GM03348 (cell line): ENCODE data around the gene PPCDC.

Source experiments
- DNase-seq: peaks from one replicate; pipeline ENCODE4 v3.0.0; 2012; ENCODE audit warnings: low spot score

PPCDC gene

GRCh38 chr15:75023181-75023871 lies at the start of gene PPCDC:
PPCDC (plus strand) TSS chr15:75023590; CDS start chr15:75028319, 4,729 bp downstream.
- peak; percentile 98 for DNase-seq

- no peak for DNase-seq
Observed at GRCh38 chr15:74976159-74976558, 47.2 kb upstream of the PPCDC start.

- no peak for DNase-seq
Observed at GRCh38 chr15:74977599-74977998, 45.8 kb upstream of the PPCDC start.

GRCh38 chr15:74978077-74978476 lies 45.3 kb upstream of the PPCDC start:
- DNase-seq, result no peak

- peak; percentile 20 for DNase-seq
Observed at GRCh38 chr15:74978503-74978902, 44.9 kb upstream of the PPCDC start.

GRCh38 chr15:74982183-74982582 lies 41.2 kb upstream of the PPCDC start:
- DNase-seq, result no peak

- DNase-seq, result no peak
Observed at GRCh38 chr15:74983725-74984231, 39.6 kb upstream of the PPCDC start.

- DNase-seq, result no peak
Observed at GRCh38 chr15:74988007-74988800, 35.2 kb upstream of the PPCDC start.

- no peak for DNase-seq
Observed at GRCh38 chr15:74989527-74989926, 33.9 kb upstream of the PPCDC start.

GRCh38 chr15:74992619-74993018 lies 30.8 kb upstream of the PPCDC start:
- DNase-seq, result no peak

- no peak for DNase-seq
Observed at GRCh38 chr15:74994236-74994635, 29.2 kb upstream of the PPCDC start.

GRCh38 chr15:74994685-74995084 lies 28.7 kb upstream of the PPCDC start:
- DNase-seq, result no peak

- peak; percentile 97 for DNase-seq
Observed at GRCh38 chr15:74995182-74995778, 28.1 kb upstream of the PPCDC start, which contains the start of gene SCAMP5. SCAMP5 (plus strand) TSS chr15:74995563; CDS start chr15:75011840, 16,277 bp downstream.

GRCh38 chr15:74995779-74996765 lies 27.3 kb upstream of the PPCDC start:
- no peak for DNase-seq

- DNase-seq, result no peak
Observed at GRCh38 chr15:74997141-74997540, 26.2 kb upstream of the PPCDC start.

- DNase-seq, result no peak
Observed at GRCh38 chr15:74997543-74997942, 25.8 kb upstream of the PPCDC start.

- DNase-seq, result no peak
Observed at GRCh38 chr15:75001310-75001709, 22.1 kb upstream of the PPCDC start.

GRCh38 chr15:75002398-75002797 lies 21.0 kb upstream of the PPCDC start:
- no peak for DNase-seq

- no peak for DNase-seq
Observed at GRCh38 chr15:75007216-75007615, 16.2 kb upstream of the PPCDC start.

- no peak for DNase-seq
Observed at GRCh38 chr15:75008221-75008625, 15.2 kb upstream of the PPCDC start.

- no peak for DNase-seq
Observed at GRCh38 chr15:75008629-75009326, 14.6 kb upstream of the PPCDC start.
